GM19023 (cell line): Measurements from ENCODE around the gene MYO3B.
"Not testable (repeated sequence)": the region's sequence is repeated elsewhere in the genome, so short reads cannot be mapped to it uniquely, and the experiment has no call there.

Source experiments
- ATAC-seq: cut with Tn5 transposase; IDR thresholded peaks from one replicate; pipeline ENCODE4 v1.9.1; 2021; ENCODE audit warnings: mild to moderate bottlenecking, moderate library complexity; ENCODE audit not compliant: unreplicated experiment

Gene MYO3B

DNA sequence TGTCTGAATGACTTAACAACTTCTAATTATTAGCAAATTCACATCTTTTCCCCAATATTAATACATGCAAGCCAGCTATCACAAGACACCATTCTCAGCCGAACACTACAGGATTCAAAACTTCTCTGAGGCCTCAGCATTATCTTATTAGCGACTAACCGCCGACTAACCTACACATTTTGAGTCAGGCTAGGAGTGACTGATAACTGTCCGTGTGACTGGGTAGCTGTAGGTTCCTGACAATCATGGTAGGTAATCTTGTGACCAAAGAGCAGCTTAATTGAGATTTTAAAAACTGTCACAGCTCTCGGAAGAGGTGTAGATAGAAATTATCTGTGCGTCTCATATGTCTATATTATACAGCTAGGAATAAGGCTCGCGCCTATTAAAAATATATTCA lies 493.1 kb downstream of the MYO3B start:
- no peak for ATAC-seq

DNA sequence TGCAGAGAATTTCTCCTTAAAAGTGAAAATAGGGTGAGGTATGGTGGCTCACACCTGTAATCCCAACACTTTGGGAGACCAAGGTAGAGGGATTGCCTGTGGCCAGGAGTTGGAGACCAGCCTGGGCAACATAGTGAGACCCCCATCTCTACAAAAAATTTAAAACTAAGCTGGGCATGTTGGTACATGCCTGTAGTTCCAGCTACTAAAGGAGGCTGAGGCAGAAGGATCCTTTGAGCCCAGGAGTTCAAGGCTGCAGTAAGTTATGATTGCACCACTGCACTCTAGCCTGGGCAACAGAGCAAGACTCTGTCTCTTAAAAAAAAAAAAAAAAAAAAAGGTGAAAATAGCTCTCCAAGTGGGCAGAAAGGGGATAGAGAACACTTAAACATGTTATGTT lies 496.3 kb downstream of the MYO3B start:
- not testable (repeated sequence) for ATAC-seq

DNA sequence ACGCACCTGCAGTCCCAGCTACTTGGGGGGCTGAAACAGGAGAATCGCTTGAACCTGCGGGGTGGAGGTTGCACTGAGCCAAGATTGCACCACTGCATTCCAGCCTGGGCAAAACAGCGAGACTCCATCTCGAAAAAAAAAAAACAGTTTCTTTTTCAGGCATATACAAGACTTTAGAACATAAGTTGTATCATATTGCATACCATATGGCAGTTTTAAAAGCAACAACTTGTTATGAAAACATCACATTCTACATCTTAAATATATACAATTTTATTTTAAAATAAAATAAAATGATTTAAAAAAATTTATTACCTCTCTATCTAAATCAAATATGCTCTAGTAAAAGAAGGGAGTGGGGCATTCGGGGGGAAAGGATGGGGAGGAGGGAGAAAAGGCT lies 497.8 kb downstream of the MYO3B start:
- ATAC-seq = no peak

DNA sequence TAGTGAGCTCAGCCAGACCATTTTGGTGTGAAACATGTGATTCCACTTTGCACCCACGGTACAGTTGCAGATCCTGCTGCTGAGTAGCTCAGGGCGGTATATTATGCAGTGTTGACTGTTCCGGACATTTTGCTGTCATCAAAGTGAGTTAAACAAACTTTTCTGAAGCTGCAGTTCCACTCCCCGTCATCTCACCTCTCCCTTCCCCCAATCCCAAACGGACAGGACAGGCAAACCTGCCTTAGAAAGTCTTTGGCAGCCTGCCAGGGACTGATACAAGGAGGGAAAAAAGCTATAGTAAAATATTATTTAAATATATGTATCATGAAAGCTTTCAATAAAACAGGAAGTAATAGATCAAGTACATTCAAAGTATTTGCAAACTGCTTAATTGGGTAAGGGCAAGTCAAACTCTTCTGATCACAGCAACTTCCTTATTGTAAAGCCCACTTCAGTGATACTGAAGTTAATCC lies 501.7 kb downstream of the MYO3B start:
- ATAC-seq = no peak

DNA sequence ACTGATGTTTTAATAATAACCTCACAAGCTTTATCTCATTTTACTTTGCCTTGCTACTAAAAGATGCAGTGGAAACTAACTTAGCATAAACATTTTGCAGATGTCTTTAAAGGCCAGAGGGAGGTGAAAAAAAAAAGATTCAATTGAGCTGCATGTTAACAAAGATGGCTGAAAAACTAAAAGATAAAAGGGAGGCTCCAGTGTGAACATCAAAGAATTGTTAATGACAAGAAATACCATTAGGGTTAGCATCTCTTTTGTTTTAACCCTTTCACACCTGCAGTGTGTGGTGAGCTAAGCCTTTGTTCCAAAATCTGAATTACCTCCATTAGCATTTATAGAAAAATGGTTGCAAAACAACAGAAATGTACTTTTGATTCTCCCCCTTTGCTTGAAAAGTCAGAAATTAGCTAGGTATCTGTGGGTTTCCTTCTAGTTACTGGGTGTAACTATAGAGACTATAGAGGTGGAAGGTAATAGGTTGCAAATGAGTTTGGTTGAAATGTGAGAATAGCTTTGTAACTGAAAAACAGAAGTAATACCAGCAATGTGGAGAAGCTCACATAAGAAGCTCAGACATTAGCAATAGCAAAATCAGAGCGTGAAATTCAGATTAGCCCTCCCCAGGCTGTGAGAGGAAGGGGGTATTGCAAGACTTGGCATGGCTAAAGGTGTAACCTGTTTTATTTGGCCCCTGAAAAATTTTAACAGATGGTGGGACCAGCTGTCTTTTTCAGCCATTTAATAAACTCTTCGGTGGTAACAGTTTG lies 502.4 kb downstream of the MYO3B start:
- ATAC-seq = peak; percentile 91

DNA sequence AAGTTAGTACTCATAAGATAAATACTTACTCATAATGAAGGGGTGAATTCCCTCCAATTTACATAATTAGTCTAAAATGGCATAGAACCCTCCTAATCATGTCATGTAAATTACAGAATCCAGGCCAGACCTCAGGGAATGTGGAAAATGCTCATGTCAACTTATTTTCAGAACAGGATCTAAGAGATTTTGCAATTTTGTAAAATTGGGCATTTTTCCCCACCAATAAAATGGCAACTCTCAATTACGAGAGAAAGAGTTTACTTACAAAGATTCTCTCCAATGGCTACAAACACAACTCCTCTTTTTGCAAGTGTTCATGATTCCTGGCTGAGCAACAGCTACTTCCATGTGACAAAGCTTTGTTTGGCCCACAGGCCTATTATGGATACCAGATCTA lies 503.4 kb downstream of the MYO3B start:
- ATAC-seq = no peak

DNA sequence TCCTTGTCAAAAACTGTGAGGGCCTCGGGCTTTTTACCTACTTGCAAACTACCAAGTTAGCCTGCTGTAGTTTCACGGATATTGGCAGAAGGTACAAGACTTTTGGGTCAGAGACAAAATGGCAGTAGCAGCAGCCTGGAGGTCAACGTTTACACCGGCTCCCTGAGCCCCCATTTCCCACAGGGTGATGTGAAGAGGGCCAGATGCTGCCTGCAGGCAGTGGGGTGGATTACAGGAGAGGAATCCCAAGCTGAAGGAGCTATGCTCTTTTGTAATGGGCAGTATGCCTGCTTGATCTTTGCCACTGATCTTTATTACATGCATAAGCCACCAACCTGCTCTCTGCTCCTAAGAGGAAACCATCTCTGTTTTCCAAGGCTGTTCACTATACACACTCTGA lies 507.6 kb downstream of the MYO3B start:
- no peak for ATAC-seq

DNA sequence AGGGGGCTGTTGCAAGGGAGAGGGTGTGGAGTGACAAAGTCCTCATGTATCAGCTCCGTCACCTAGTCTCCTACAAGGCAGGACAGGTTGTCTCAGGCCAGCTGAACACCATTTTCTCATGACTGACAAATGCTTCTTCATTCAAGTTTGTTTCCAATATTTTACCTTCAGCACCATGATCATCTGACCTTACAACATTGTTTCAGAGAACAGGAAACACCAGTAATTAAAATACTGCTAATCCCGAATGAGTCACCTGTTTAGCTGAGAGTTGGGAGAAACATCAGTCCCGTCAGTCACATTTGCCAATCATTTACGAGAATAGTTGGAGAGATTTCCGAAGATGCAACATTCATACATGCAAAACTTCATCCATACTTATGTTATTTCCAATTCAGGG lies 511.5 kb downstream of the MYO3B start:
- ATAC-seq = no peak

DNA sequence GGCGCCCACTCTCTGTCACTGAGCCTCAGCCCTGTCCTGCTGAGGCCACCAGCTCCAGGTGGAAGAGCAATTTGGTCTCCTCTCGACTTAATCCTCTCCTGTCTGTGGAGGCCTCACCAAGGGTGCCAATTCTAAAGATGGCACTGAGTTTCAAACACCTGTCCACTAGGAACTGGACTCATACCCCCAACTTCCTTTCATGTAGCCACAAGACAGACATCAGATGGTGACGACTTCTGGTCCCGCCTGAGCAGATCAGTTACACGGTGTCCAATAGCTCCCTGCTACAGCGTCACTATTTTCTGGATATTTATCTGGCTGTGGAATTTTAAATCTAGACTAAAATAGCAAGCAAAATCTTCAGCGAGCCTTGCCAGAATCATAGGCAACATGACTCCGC lies 512.7 kb downstream of the MYO3B start:
- ATAC-seq = no peak

DNA sequence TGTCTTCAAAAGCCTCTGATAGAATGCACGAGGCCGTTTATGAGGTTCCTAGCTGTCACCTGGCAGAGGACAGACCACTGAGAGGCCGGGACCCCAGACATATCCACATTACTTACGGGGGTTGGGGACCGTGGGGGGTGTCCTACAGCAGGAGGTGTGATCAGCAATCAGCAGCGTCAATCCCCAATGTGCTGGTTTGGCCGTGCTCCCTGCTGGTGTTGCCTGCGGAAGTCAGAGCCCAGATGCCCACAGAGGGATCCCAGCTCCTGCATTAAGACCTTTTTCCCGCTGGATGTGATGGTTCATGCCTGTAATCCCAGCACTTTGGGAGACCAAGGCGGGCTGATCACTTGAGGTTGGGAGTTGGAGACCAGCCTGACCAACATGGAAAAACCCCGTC lies 516.4 kb downstream of the MYO3B start:
- ATAC-seq = no peak

DNA sequence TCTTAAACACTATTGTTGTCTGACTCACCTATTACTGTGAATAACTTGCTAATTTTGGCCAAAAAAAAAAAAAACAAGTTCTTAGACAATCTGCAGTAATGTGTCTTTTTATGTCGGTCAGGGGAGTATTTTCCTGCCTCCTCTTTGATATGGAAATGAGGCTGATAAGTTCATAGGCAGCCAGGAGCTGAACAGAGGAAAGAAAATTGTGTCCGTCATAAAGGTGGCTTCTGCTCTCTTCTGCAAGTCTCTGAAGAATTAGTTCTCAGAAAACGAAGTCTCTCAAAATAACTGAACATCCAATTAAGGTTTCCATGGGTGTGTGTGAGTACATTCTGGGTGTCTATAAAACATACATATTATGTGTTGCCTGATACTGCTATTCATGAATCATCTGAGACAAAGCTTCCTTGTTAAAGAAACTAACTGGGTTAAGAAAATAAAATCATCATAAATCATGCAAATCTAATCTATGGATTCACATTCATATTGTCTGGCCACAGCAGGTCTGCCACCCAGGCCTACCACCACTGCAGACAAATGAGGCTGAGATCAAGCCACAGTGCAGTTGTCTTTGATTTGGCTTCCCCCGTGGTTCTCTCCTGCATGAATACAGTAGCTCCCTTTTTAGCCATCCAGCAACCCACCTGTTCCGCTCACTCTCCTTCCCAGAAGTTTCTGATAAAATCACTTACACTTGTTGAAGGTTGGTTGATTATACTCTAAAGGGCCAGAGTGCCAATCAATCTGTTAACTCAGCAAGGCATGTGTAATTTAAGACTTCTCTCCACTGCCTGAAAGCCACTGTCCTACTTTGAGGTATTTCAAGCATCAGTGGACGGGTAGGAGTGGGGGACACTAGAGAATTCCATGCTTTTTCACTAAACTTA lies 517.8 kb downstream of the MYO3B start:
- no peak for ATAC-seq

DNA sequence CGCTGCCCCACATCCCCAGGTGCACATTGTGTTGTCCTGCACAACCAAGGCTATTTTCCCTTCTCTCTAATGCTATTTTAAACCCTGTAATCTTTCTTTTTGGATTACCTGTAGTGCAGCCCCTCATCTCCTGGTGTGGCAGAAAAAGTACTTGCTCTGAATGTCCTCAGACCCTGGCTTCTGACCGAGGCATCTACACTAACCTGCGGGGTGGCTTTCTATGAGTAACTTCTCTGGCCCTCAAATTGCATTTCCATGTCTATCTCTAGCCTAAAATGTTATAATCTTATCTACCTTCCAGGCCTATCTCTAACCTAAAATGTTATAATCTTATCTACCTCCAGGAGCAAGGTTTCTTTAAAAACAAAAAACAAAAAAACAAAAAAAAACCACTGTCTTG lies 519.0 kb downstream of the MYO3B start:
- no peak for ATAC-seq

DNA sequence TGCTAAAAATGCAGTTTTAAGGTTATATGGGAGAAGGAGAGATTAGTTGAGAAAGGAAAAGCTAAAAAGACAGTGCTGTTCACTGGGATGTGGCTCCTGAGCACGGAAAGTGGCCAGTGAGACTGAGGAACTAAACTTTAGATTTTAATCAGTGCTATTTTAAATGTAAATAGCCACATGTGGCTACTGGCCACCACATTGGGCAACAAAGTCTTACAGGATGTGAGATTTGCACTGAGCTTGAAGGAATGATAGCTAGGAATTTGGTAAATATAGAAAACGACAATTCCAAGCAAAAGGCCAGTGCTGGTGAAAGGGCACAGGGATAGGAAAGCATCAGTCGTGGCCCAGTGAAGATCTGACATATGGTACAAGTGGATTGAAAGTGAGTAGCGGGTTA lies 523.1 kb downstream of the MYO3B start:
- ATAC-seq = no peak

DNA sequence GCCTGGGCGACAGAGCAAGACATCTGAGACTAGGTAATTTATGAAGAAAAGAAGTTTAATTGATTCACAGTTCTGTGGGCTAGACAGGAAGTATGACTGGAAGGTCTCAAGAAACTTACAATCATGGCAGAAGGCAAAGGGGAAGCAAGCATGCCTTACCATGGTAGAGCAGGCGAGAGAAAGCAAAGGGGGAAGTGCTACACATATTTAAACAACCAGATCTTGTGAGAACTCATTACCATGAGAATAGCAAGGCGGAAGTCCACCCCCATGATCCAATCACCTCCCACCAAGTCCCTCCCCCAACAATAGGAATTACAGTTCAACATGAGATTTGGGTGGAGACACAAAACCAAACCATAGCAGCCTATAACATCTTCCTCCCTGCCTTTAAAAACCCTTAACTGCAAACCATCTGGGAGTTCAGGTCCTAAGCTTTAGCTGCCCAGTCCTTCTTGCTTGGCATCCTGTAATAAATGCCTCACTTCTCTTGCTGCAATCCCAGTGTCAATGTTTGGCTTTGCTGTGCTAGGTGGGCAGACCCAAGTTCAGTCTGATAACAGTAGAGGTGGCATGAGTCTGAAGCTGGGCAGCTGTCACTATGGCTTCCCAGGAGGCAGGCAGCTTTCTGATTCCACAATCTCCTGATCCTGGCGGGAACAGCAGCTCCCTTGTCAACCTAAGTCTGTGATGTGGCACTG lies 526.0 kb downstream of the MYO3B start:
- no peak for ATAC-seq
